ENCODE measurements around the gene TMEM235.

GRCh38 chr17:78241277-78242023, 10.0 kb downstream of the TMEM235 start:
- TF ChIP-seq, protein P1, sequence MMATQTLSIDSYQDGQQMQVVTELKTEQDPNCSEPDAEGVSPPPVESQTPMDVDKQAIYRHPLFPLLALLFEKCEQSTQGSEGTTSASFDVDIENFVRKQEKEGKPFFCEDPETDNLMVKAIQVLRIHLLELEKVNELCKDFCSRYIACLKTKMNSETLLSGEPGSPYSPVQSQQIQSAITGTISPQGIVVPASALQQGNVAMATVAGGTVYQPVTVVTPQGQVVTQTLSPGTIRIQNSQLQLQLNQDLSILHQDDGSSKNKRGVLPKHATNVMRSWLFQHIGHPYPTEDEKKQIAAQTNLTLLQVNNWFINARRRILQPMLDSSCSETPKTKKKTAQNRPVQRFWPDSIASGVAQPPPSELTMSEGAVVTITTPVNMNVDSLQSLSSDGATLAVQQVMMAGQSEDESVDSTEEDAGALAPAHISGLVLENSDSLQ (IDR thresholded peaks at IDR 0.05): peak; percentile 88
- TF ChIP-seq SUZ12 (IDR thresholded peaks at IDR 0.05) (no peak), L3MBTL2 (conservative IDR thresholded peaks at IDR 0.05) (no peak; the same call in 1 of the 2 replicates), SP1 (IDR thresholded peaks at IDR 0.05) (no peak), FOXM1 (IDR thresholded peaks at IDR 0.05; ENCODE audit: borderline replicate concordance) (no peak), HDGF (IDR thresholded peaks at IDR 0.05; ENCODE audit: borderline replicate concordance) (no peak)
